Fibroblast of lung (primary cell): Measurements from ENCODE around the gene ETV6. TPM values are rescaled to one million over a fixed set of nuclear protein-coding genes. Genes with fewer than 3 reads are reported as not detected.

Experiments used
- DNase-seq, 2 donors: peaks; one replicate each; pipeline versions ENCODE4 v3.0.0 to v3.0.0-alpha.2; 2010; ENCODE audit warnings: low read depth in 2 of 2
- H2AFZ ChIP-seq: 2 replicates; pipeline ENCODE4 v1.5.1; 2012; ENCODE audit warnings: low read length, control low read depth, inconsistent platforms
- H3K27ac ChIP-seq: 2 replicates; pipeline ENCODE4 v1.5.1; 2011; ENCODE audit warnings: low read length, control low read depth; ENCODE audit not compliant: insufficient read depth
- H3K27me3 ChIP-seq: 2 replicates; pipeline ENCODE4 v1.5.1; 2011; ENCODE audit warnings: mild to moderate bottlenecking, low read length; ENCODE audit not compliant: control insufficient read depth, insufficient read depth
- H3K36me3 ChIP-seq: 2 replicates; pipeline ENCODE4 v1.5.1; 2011; ENCODE audit warnings: low read length; ENCODE audit not compliant: control insufficient read depth, insufficient read depth
- H3K4me1 ChIP-seq: 2 replicates; pipeline ENCODE4 v1.5.1; 2011; ENCODE audit warnings: low read length; ENCODE audit not compliant: control insufficient read depth, insufficient read depth; ENCODE audit errors: extremely low read depth
- H3K4me2 ChIP-seq: 2 replicates; pipeline ENCODE4 v1.5.1; 2011; ENCODE audit warnings: low read length, control low read depth; ENCODE audit not compliant: insufficient read depth; ENCODE audit errors: extremely low read depth
- H3K4me3 ChIP-seq, 4 experiments: fragments of 200-600 bp in 1 of 4; sonication (generic) in 1 of 4; replicated peaks in 1 of 4; 2 replicates each; pipeline ENCODE4 v1.5.1; 2011 to 2016; ENCODE audit warnings: low read length in 4 of 4, low read depth in 3 of 4, mild to moderate bottlenecking in 3 of 4, control low read depth in 2 of 4, inconsistent platforms in 1 of 4, mixed read lengths in 1 of 4; ENCODE audit not compliant: insufficient read depth in 1 of 4; ENCODE audit errors: control extremely low read depth in 1 of 4
- H3K79me2 ChIP-seq: 2 replicates; pipeline ENCODE4 v1.5.1; 2012; ENCODE audit warnings: mild to moderate bottlenecking, low read length, inconsistent platforms; ENCODE audit not compliant: control insufficient read depth, insufficient read depth
- H3K9ac ChIP-seq: 2 replicates; pipeline ENCODE4 v1.5.1; 2011; ENCODE audit warnings: mild to moderate bottlenecking, low read length, control low read depth; ENCODE audit not compliant: insufficient read depth
- H3K9me3 ChIP-seq: 2 replicates; pipeline ENCODE4 v1.5.1; 2012; ENCODE audit warnings: low read depth, low read length; ENCODE audit not compliant: control insufficient read depth, insufficient read depth
- H4K20me1 ChIP-seq: 2 replicates; pipeline ENCODE4 v1.5.1; 2011; ENCODE audit warnings: low read length; ENCODE audit not compliant: control insufficient read depth, insufficient read depth; ENCODE audit errors: extremely low read depth
- CTCF ChIP-seq, 2 donors: IDR thresholded peaks in 1 of 2; conservative IDR thresholded peaks in 1 of 2; 1 replicate in 1 of 2; 2 replicates in 1 of 2; pipeline ENCODE4 v1.5.1; 2011 to 2012; ENCODE audit warnings: low read length in 2 of 2, control low read depth in 1 of 2, inconsistent platforms in 1 of 2, low read depth in 1 of 2, mild to moderate bottlenecking in 1 of 2
- EZH2 ChIP-seq: IDR thresholded peaks from 2 replicates; pipeline ENCODE4 v1.5.1; 2012; ENCODE audit warnings: low read length, control low read depth, mild to moderate bottlenecking; ENCODE audit errors: missing control alignments
- polyA plus RNA-seq, 2 donors: library from polyadenylated mRNA; depleted of rRNA in 1 of 2; stranded (reverse) in 1 of 2; unstranded in 1 of 2; fragments of >200 nt; gene quantifications; 2 replicates each; pipeline ENCODE4 v1.2.1, GENCODE V29; 2011 to 2012; ENCODE audit warnings: missing spikeins in 1 of 2
- total RNA-seq: library from RNA; depleted of rRNA; stranded (reverse); fragments of >200 nt; gene quantifications from 2 replicates; pipeline ENCODE4 v1.2.1, GENCODE V29; 2014

Gene ETV6
- total and polyA plus RNA-seq, 2 donors (not counting 1 experiment from before 2014, with no cell fraction given): 4.3 to 8.9 TPM

DNA sequence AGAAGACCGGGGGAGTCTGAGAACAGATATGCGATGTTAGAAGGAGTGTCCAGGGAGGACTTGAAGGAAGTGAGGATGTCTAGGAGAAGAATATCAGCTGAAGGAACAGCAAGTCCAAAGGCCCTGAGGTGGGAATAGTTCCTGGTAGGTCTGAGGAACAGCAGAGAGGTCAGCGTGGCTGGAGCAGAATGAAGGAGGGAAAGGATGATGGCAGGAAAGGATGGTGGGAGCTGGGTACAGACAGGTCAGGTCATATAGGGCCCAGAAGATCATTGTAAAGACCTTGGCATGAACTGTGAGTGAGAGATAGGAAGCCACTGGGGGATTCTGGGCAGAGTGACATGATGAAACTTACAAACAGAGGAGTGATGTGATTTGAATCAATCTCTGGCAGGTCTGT lies 171.0 kb downstream of the ETV6 start:
- Histone ChIP-seq H3K27ac (no peak overlapping the region), H3K36me3 (no peaks in the 10 kb centered on the region), H2AFZ (no peak overlapping the region), H3K27me3 (no peaks in the 10 kb centered on the region), H3K4me1 (peaks cover 12% of the 10 kb centered on the region), H3K9me3 (no peaks in the 10 kb centered on the region), H3K4me2 (no peak overlapping the region), H4K20me1 (no peaks in the 10 kb centered on the region), H3K79me2 (no peaks in the 10 kb centered on the region), H3K9ac (no peak overlapping the region), H3K4me3 (no peak overlapping the region)
- no peak for DNase-seq
- TF ChIP-seq EZH2 (no peak), CTCF (conservative IDR thresholded peaks at IDR 0.05 in 1 of 2, IDR thresholded peaks at IDR 0.05 in 1 of 2; ENCODE audit: low read depth in 1 of 2, low read length in 2 of 2) (no peak)

- no peaks in the 10 kb centered on the region for H3K79me2 ChIP-seq
- H3K36me3 ChIP-seq: no peaks in the 10 kb centered on the region
- no peaks in the 10 kb centered on the region for H3K9me3 ChIP-seq
- no peak for DNase-seq
- no peaks in the 10 kb centered on the region for H4K20me1 ChIP-seq
- no peak overlapping the region for H3K9ac ChIP-seq
- TF ChIP-seq EZH2 (no peak), CTCF (conservative IDR thresholded peaks at IDR 0.05 in 1 of 2, IDR thresholded peaks at IDR 0.05 in 1 of 2; ENCODE audit: low read depth in 1 of 2, low read length in 2 of 2) (no peak)
- H3K27ac ChIP-seq: peak overlapping the region; percentile 81
- no peak overlapping the region for H3K4me3 ChIP-seq
- H3K4me1 ChIP-seq: peaks cover 12% of the 10 kb centered on the region
- H3K4me2 ChIP-seq: no peak overlapping the region
- no peaks in the 10 kb centered on the region for H3K27me3 ChIP-seq
- no peak overlapping the region for H2AFZ ChIP-seq
Measured at GRCh38 chr12:11821386-11822080, 172.1 kb downstream of the ETV6 start.

DNA sequence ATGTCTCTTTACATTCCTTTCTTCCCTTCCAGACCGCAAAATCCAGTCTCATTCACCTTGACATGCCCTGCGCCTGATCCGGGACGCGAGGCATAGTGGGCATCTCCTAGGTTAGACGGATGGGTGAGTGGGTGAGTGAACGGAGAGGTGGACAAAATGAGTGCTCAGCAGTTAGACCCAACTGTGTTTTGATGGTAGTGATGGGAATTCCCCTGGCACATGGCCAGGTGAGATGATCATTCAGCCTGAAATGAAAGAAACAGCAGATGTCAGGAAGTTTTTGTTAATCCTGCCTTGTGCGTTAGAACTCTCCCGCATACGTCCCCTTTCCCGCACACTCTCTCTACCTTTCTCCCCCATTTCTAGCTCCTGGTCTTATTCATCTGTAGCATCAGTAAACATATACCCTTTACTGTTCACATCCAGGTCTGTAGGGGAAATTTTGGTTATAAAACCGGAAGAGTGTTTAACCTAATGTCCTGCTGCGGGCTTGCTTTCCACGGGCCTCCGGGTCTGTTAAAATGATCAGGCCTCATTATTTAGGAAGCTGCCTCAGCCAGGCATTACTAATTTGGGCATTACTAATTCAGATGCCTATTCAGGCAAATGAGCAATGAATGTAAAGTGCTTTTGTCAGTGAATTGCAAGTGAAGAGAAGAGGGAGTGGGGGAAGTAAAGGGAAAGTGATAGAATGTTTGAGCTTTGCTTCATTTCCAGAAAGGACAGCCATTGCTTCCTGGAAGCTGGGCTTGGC lies 172.8 kb downstream of the ETV6 start:
- no peak overlapping the region for H3K9ac ChIP-seq
- peak; percentile 25 to 82 for DNase-seq

More for the DNA sequence above, 172.8 kb downstream of the ETV6 start:
- H3K27me3 ChIP-seq: no peaks in the 10 kb centered on the region
- H3K4me2 ChIP-seq: peak overlapping the region; percentile 45
- H3K4me3 ChIP-seq: no peak overlapping the region
- H4K20me1 ChIP-seq: no peaks in the 10 kb centered on the region
- peak overlapping the region; percentile 81 for H3K27ac ChIP-seq
- H3K36me3 ChIP-seq: no peaks in the 10 kb centered on the region
- no peak overlapping the region for H2AFZ ChIP-seq
- peaks cover 14% of the 10 kb centered on the region for H3K4me1 ChIP-seq
- H3K79me2 ChIP-seq: no peaks in the 10 kb centered on the region
- no peaks in the 10 kb centered on the region for H3K9me3 ChIP-seq
- no peak for TF ChIP-seq EZH2
- no peak for TF ChIP-seq CTCF (conservative IDR thresholded peaks at IDR 0.05 in 1 of 2, IDR thresholded peaks at IDR 0.05 in 1 of 2; ENCODE audit: low read depth in 1 of 2, low read length in 2 of 2)
